Measurements from ENCODE around the gene KPNA4. TPM values are rescaled to one million over a fixed set of nuclear protein-coding genes. Genes with fewer than 3 reads are reported as not detected.

The KPNA4 gene
- total RNA-seq, 1 experiment from 2014 or later: 127 TPM

GRCh38 chr3:160602259-160602658 is 36.9 kb upstream of the KPNA4 start:
- DNase-seq (ENCODE audit: unreplicated experiment): no peak
- no TSS peak for BruUV-seq (replicated peaks)
- TF ChIP-seq CTCF (IDR thresholded peaks at IDR 0.05; ENCODE audit: unreplicated experiment): no peak
- Mint-ChIP-seq H3K4me1 (ENCODE audit: insufficient read depth, unreplicated experiment) (no peaks in the 10 kb centered on the region), H3K9me3 (ENCODE audit: unreplicated experiment) (no peaks in the 10 kb centered on the region), H3K27ac (ENCODE audit: low read depth, unreplicated experiment) (no peak overlapping the region), H3K27me3 (ENCODE audit: insufficient read depth, unreplicated experiment) (no peaks in the 10 kb centered on the region), H3K4me3 (ENCODE audit: unreplicated experiment) (no peak overlapping the region), H3K36me3 (ENCODE audit: insufficient read depth, unreplicated experiment) (no peaks in the 10 kb centered on the region)
- intact Hi-C loops (cut with micrococcal nuclease): no loop called here
- ChIA-PET POLR2A (no interaction called here), CTCF (interaction anchor here (0.5 kb wide), 1 partner anchor 24 kb away, joined by 3 read pairs; no protein-coding TSS in a partner anchor)

GRCh38 chr3:160601288-160601687 is 35.9 kb upstream of the KPNA4 start:
- no peak for DNase-seq (ENCODE audit: unreplicated experiment)
- no peaks in the 10 kb centered on the region for H3K9me3 Mint-ChIP-seq (ENCODE audit: unreplicated experiment)
- CTCF ChIA-PET: no interaction called here
- no peaks in the 10 kb centered on the region for H3K4me1 Mint-ChIP-seq (ENCODE audit: insufficient read depth, unreplicated experiment)
- POLR2A ChIA-PET: no interaction called here
- no peaks in the 10 kb centered on the region for H3K36me3 Mint-ChIP-seq (ENCODE audit: insufficient read depth, unreplicated experiment)
- H3K27me3 Mint-ChIP-seq (ENCODE audit: insufficient read depth, unreplicated experiment): no peaks in the 10 kb centered on the region
- no peak overlapping the region for H3K4me3 Mint-ChIP-seq (ENCODE audit: unreplicated experiment)
- H3K27ac Mint-ChIP-seq (ENCODE audit: low read depth, unreplicated experiment): no peak overlapping the region
- no peak for TF ChIP-seq CTCF (IDR thresholded peaks at IDR 0.05; ENCODE audit: unreplicated experiment)
- no TSS peak for BruUV-seq (replicated peaks)
- intact Hi-C loops (cut with micrococcal nuclease): no loop called here

- no peaks in the 10 kb centered on the region for H3K27me3 Mint-ChIP-seq (ENCODE audit: insufficient read depth, unreplicated experiment)
- BruUV-seq (replicated peaks): no TSS peak
- ChIA-PET CTCF (no interaction called here), POLR2A (interaction anchor here (0.8 to 1.2 kb wide), 2 partner anchors 33 to 47 kb away, joined by 3 read pairs; partner anchors contain the start of gene KPNA4)
- intact Hi-C loops (cut with micrococcal nuclease): no loop called here
- no peak overlapping the region for H3K27ac Mint-ChIP-seq (ENCODE audit: low read depth, unreplicated experiment)
- H3K4me3 Mint-ChIP-seq (ENCODE audit: unreplicated experiment): no peak overlapping the region
- H3K9me3 Mint-ChIP-seq (ENCODE audit: unreplicated experiment): no peaks in the 10 kb centered on the region
- no peak for TF ChIP-seq CTCF (IDR thresholded peaks at IDR 0.05; ENCODE audit: unreplicated experiment)
- no peaks in the 10 kb centered on the region for H3K4me1 Mint-ChIP-seq (ENCODE audit: insufficient read depth, unreplicated experiment)
- no peaks in the 10 kb centered on the region for H3K36me3 Mint-ChIP-seq (ENCODE audit: insufficient read depth, unreplicated experiment)
- no peak for DNase-seq (ENCODE audit: unreplicated experiment)
These were observed 33.5 kb upstream of the KPNA4 start for GRCh38 chr3:160598865-160599264.

GRCh38 chr3:160588023-160588422 is 22.7 kb upstream of the KPNA4 start:
- POLR2A ChIA-PET: no interaction called here
- Mint-ChIP-seq H3K36me3 (ENCODE audit: insufficient read depth, unreplicated experiment) (no peaks in the 10 kb centered on the region), H3K4me3 (ENCODE audit: unreplicated experiment) (no peak overlapping the region), H3K27ac (ENCODE audit: low read depth, unreplicated experiment) (no peak overlapping the region), H3K4me1 (ENCODE audit: insufficient read depth, unreplicated experiment) (peaks cover 4% of the 10 kb centered on the region), H3K9me3 (ENCODE audit: unreplicated experiment) (peaks cover 16% of the 10 kb centered on the region), H3K27me3 (ENCODE audit: insufficient read depth, unreplicated experiment) (no peaks in the 10 kb centered on the region)
- no peak for DNase-seq (ENCODE audit: unreplicated experiment)
- intact Hi-C loops (cut with micrococcal nuclease): no loop called here
- TF ChIP-seq CTCF (IDR thresholded peaks at IDR 0.05; ENCODE audit: unreplicated experiment): no peak
- BruUV-seq (replicated peaks): no TSS peak
- CTCF ChIA-PET: interaction anchor here (0.7 kb wide), 1 partner anchor 100 kb away, joined by 4 read pairs; no protein-coding TSS in a partner anchor

Data from MCF 10A (cell line).